AG04449 (cell line): ENCODE results near the gene HSF2BP.

Source experiments
- CTCF ChIA-PET: fragments of 350-600 bp; formaldehyde crosslinking; extraction: SDS; loops from one replicate; lab custom pipeline; 2021; ENCODE audit warnings: antibody characterized with exemption; lab: Yijun Ruan, JAX
- POLR2A ChIA-PET: fragments of 400-600, 350-600 bp; formaldehyde crosslinking; extraction: SDS; loops from one replicate; lab custom pipeline; 2020; ENCODE audit warnings: antibody characterized with exemption, inconsistent platforms; lab: Yijun Ruan, JAX
- DNase-seq: peaks from one replicate; pipeline ENCODE4 v3.0.0-alpha.2; 2010; ENCODE audit warnings: low read depth, low spot score
- H3K4me3 ChIP-seq: 2 replicates; pipeline ENCODE4 v1.5.1; 2011; ENCODE audit warnings: low read depth, mild to moderate bottlenecking, control low read depth, low read length
- TF ChIP-seq, protein P1 (sequence below): IDR thresholded peaks from one replicate; pipeline ENCODE4 v1.5.1; 2011; ENCODE audit warnings: mild to moderate bottlenecking, moderate library complexity, low read length, control low read depth, inconsistent platforms; ENCODE audit not compliant: insufficient read depth; ENCODE audit errors: missing control alignments

HSF2BP gene

GRCh38 chr21:43693981-43694380, 34.7 kb upstream of the HSF2BP start:
- POLR2A ChIA-PET: no interaction called here

DNA sequence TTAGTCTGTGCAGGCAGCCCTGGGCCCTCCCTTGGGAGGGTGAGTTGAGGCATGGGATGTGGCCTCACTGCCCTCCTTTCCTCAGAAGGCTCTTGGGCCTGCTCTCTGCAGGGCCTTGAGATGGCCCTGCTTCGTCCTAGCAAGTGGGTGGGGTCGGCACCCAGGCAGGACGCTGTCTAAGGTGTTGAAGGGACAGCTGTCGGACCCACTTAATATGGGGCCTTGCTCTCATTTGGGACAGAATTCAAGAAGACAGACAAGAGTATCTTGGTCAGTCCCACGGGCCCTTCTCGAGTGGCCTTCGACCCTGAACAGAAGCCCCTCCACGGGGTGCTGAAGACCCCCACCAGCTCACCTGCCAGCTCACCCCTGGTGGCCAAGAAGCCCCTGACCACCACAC, 33.7 kb upstream of the HSF2BP start:
- POLR2A ChIA-PET: no interaction called here
- no peak overlapping the region for H3K4me3 ChIP-seq
- no peak for DNase-seq
- TF ChIP-seq, protein P1, sequence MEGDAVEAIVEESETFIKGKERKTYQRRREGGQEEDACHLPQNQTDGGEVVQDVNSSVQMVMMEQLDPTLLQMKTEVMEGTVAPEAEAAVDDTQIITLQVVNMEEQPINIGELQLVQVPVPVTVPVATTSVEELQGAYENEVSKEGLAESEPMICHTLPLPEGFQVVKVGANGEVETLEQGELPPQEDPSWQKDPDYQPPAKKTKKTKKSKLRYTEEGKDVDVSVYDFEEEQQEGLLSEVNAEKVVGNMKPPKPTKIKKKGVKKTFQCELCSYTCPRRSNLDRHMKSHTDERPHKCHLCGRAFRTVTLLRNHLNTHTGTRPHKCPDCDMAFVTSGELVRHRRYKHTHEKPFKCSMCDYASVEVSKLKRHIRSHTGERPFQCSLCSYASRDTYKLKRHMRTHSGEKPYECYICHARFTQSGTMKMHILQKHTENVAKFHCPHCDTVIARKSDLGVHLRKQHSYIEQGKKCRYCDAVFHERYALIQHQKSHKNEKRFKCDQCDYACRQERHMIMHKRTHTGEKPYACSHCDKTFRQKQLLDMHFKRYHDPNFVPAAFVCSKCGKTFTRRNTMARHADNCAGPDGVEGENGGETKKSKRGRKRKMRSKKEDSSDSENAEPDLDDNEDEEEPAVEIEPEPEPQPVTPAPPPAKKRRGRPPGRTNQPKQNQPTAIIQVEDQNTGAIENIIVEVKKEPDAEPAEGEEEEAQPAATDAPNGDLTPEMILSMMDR: no peak
- CTCF ChIA-PET: interaction anchor here (0.8 kb wide), 1 partner anchor 10 kb away, joined by 3 read pairs; no protein-coding TSS in a partner anchor

More at GRCh38 chr21:43693981-43694380, 34.7 kb upstream of the HSF2BP start:
- TF ChIP-seq, protein P1: no peak
- H3K4me3 ChIP-seq: no peak overlapping the region
- CTCF ChIA-PET: no interaction called here
- DNase-seq: no peak

DNA sequence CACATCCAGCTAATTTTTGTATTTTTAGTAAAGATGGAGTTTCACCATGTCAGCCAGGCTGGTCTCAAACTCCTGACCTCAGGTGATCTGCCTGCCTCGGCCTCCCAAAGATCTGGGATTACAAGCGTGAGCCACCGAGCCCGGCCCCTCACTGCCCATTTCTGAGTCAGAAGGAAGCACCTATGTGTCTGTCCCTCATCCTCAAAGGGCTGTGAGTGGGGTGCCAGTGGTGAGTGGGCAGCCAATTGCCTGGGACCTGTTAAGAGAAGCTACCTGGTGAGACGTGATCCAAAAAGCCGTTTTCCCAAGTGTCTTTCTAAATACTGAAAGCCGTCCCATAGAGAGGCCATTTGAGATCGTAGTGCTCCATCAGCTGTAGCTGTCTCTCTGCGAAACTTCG, 32.5 kb upstream of the HSF2BP start:
- no peak for DNase-seq
- H3K4me3 ChIP-seq: no peak overlapping the region
- ChIA-PET POLR2A (no interaction called here), CTCF (no interaction called here)
- TF ChIP-seq, protein P1: no peak

DNA sequence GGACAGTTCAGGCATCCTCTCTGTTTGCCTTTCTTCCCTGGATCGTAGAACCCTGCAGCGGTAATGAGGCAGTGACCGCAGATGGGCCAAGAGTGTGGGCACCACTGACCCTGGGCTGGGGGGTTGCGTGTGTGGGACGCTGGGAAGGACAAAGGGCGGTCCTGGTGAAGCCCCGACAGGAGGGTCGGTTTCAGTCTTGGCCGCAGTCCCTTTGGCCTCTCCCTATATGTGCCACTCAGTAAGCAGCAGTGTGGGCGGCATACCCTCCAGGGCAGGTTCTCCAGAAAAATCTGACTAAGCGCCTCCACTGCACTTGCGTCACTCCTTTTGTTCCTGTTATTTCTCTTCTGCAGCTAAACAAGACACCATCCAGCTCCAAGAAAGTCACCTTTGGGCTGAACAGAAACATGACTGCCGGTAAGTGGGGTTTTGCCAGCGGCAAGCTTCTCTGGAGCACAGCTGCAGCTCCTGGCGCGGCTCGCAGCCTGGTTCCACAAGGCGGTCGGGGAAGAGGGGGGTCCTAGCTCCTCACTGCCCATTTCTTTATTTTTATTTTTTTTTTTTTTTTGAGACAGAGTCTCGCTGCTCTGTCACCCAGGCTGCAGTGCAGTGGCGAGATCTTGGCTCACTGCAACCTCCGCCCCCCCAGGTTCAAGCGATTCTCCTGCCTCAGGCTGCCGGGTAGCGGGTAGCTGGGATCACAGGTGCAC, 32.0 kb upstream of the HSF2BP start:
- no peak overlapping the region for H3K4me3 ChIP-seq
- ChIA-PET CTCF (no interaction called here), POLR2A (no interaction called here)
- no peak for DNase-seq
- TF ChIP-seq, protein P1: no peak

DNA sequence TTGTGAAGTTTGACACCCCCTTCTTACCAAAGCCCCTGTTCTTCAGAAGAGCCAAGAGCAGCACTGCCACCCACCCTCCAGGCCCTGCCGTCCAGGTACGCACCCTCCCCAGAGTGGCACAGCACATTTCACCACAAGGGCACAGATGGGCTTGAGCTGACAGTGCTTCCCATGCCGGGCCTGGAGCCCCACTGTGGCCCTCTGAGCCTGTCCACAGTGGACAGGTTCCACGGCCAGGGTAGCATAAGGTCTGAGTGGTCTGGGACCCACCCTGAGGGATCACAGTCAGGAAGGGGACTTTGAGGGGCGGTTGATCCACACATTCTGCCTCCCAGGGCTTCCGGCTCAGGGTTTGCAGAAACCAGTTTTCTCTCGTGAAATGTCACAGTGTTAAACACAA, 31.1 kb upstream of the HSF2BP start:
- H3K4me3 ChIP-seq: no peak overlapping the region
- DNase-seq: no peak
- CTCF ChIA-PET: no interaction called here
- POLR2A ChIA-PET: no interaction called here
- TF ChIP-seq, protein P1: no peak

DNA sequence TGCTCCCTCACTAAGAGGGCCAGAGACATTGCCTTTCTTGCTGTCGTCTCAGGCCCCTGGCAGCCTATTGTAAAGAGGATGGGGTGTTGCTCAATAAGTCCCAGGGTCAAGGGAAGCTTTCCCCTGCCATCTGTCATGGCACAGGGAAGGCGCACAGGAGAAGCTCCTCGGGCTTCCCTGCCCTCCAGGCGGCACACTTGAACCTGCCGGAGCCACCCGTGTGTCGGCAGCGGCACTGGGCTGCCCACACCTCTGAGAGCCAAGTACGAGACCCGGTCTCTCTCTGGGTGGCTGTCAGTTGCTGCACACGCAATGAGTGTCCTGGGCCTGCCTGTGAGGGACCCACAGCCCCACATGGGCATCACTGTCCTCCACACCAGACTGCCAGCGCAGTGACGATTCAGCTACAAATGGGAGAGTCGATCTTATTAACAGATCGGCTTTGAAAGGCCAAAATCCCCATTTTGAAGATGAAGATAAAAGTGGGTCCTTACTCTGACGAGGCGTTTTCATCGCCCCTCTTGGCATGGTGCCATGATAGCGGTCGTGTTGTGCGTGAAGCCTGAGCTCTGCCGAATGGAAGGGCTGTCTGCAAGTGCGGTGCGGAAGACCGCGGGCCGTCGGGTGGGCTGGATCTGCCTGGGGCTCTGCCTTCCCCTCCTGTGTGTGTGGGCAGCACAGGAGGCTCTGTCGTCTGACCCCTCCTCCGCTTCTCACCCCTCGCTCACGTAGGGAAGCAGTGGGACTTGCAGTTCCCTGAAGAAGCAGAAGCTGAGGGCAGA, 30.5 kb upstream of the HSF2BP start:
- H3K4me3 ChIP-seq: no peak overlapping the region
- ChIA-PET CTCF (interaction anchor here (1.6 kb wide), 1 partner anchor 10 kb away, joined by 4 read pairs; no protein-coding TSS in a partner anchor), POLR2A (no interaction called here)
- no peak for DNase-seq
- TF ChIP-seq, protein P1: no peak
